WTC11 (cell line): ENCODE data around the gene TEN1. TPM values are rescaled to one million over a fixed set of nuclear protein-coding genes. Genes with fewer than 3 reads are reported as not detected.

ENCODE experiments used
- ATAC-seq: fragments of 200-7000 bp; cut with Tn5 transposase; 2 replicates; pipeline ENCODE4 v1.10.0; 2021; ENCODE audit warnings: mild to moderate bottlenecking, moderate library complexity
- CTCF ChIA-PET: fragments of 300-600 bp; sonication (Branson Sonifier 250); formaldehyde crosslinking; loops from one replicate; lab custom pipeline; 2021; ENCODE audit warnings: antibody characterized with exemption; lab: Charles Lee
- POLR2A ChIA-PET: fragments of 350-600 bp; sonication (Branson Sonifier 250); formaldehyde crosslinking; loops from one replicate; lab custom pipeline; 2021; ENCODE audit warnings: antibody characterized with exemption; lab: Charles Lee
- DNase-seq: peaks from one replicate; pipeline ENCODE4 v3.0.0; 2021; ENCODE audit warnings: low spot score
- H3K27ac Mint-ChIP-seq: 2 replicates; pipeline ENCODE4 v1.8.0; 2021; ENCODE audit warnings: mixed read lengths
- H3K27me3 Mint-ChIP-seq: 2 replicates; pipeline ENCODE4 v1.8.0; 2021; ENCODE audit warnings: low read depth, mild to moderate bottlenecking, moderate library complexity, mixed read lengths
- H3K36me3 Mint-ChIP-seq: 2 replicates; pipeline ENCODE4 v1.8.0; 2021; ENCODE audit warnings: mixed read lengths
- H3K4me1 Mint-ChIP-seq: 2 replicates; pipeline ENCODE4 v1.8.0; 2022; ENCODE audit warnings: mixed read lengths
- H3K4me3 Mint-ChIP-seq: 2 replicates; pipeline ENCODE4 v1.8.0; 2021; ENCODE audit warnings: mild to moderate bottlenecking, moderate library complexity, mixed read lengths
- H3K9me3 Mint-ChIP-seq: 2 replicates; pipeline ENCODE4 v1.8.0; 2021; ENCODE audit warnings: mixed read lengths
- CBFB ChIP-seq: sonication (generic); formaldehyde crosslinking; IDR thresholded peaks from 2 replicates; pipeline ENCODE4 v1.8.1; 2022; ENCODE audit warnings: mild to moderate bottlenecking, low read depth, missing genetic modification reagents
- E2F5 ChIP-seq: sonication (generic); formaldehyde crosslinking; IDR thresholded peaks from 2 replicates; pipeline ENCODE4 v1.8.1; 2022; ENCODE audit warnings: mild to moderate bottlenecking, moderate library complexity, missing genetic modification reagents
- ELF4 ChIP-seq: sonication (generic); formaldehyde crosslinking; IDR thresholded peaks from 2 replicates; pipeline ENCODE4 v1.8.1; 2022; ENCODE audit warnings: low read depth, mild to moderate bottlenecking, moderate library complexity, missing genetic modification reagents
- ESRRA ChIP-seq: sonication (generic); formaldehyde crosslinking; IDR thresholded peaks from 2 replicates; pipeline ENCODE4 v1.8.1; 2022; ENCODE audit warnings: mild to moderate bottlenecking, missing genetic modification reagents, borderline replicate concordance
- ETV6 ChIP-seq: sonication (generic); formaldehyde crosslinking; IDR thresholded peaks from 2 replicates; pipeline ENCODE4 v1.8.1; 2022; ENCODE audit warnings: mild to moderate bottlenecking, missing genetic modification reagents
- FOXJ3 ChIP-seq: sonication (generic); formaldehyde crosslinking; IDR thresholded peaks from 2 replicates; pipeline ENCODE4 v1.9.0; 2021; ENCODE audit warnings: missing genetic modification reagents, mild to moderate bottlenecking, borderline replicate concordance
- FOXP1 ChIP-seq: sonication (generic); formaldehyde crosslinking; IDR thresholded peaks from 2 replicates; pipeline ENCODE4 v1.8.0; 2022; ENCODE audit warnings: missing genetic modification reagents, mild to moderate bottlenecking, moderate library complexity, borderline replicate concordance
- GRHL2 ChIP-seq: fragments of 250-450 bp; sonication (Bioruptor Pico); IDR thresholded peaks from 2 replicates; pipeline ENCODE4 v1.8.0; 2022; ENCODE audit warnings: mild to moderate bottlenecking, moderate library complexity; ENCODE audit not compliant: insufficient replicate concordance, severe bottlenecking
- GTF2I ChIP-seq: fragments of 250-450 bp; sonication (Bioruptor Pico); conservative IDR thresholded peaks from 2 replicates; pipeline ENCODE4 v1.4.0; 2021; ENCODE audit warnings: mild to moderate bottlenecking
- HMGA2 ChIP-seq: fragments of 250-450 bp; sonication (Bioruptor Pico); IDR thresholded peaks from 2 replicates; pipeline ENCODE4 v1.4.0; 2021; ENCODE audit warnings: mild to moderate bottlenecking, moderate library complexity
- HMGXB4 ChIP-seq: sonication (generic); formaldehyde crosslinking; IDR thresholded peaks from 2 replicates; pipeline ENCODE4 v1.8.1; 2023; ENCODE audit warnings: mild to moderate bottlenecking, moderate library complexity, missing genetic modification reagents
- JAZF1 ChIP-seq: fragments of 250-450 bp; sonication (Bioruptor Pico); IDR thresholded peaks from 2 replicates; pipeline ENCODE4 v1.9.0; 2021; ENCODE audit warnings: moderate library complexity, mild to moderate bottlenecking, inconsistent platforms
- JUN ChIP-seq: sonication (generic); formaldehyde crosslinking; IDR thresholded peaks from 2 replicates; pipeline ENCODE4 v1.8.0; 2023; ENCODE audit warnings: mild to moderate bottlenecking, missing genetic modification reagents
- MAX ChIP-seq: sonication (generic); formaldehyde crosslinking; IDR thresholded peaks from 2 replicates; pipeline ENCODE4 v1.8.0; 2022; ENCODE audit warnings: mild to moderate bottlenecking, missing genetic modification reagents
- MYBL2 ChIP-seq: sonication (generic); formaldehyde crosslinking; IDR thresholded peaks from 2 replicates; pipeline ENCODE4 v1.8.1; 2023; ENCODE audit warnings: mild to moderate bottlenecking, moderate library complexity, missing genetic modification reagents
- NR3C1 ChIP-seq: sonication (generic); formaldehyde crosslinking; conservative IDR thresholded peaks from 2 replicates; pipeline ENCODE4 v1.8.1; 2023; ENCODE audit warnings: low read depth, mild to moderate bottlenecking, missing genetic modification reagents
- RORB ChIP-seq: fragments of 250-450 bp; sonication (Bioruptor Pico); IDR thresholded peaks from 2 replicates; pipeline ENCODE4 v1.9.0; 2021; ENCODE audit warnings: mild to moderate bottlenecking
- TEAD1 ChIP-seq: sonication (generic); formaldehyde crosslinking; IDR thresholded peaks from 2 replicates; pipeline ENCODE4 v1.8.0; 2022; ENCODE audit warnings: mild to moderate bottlenecking, missing genetic modification reagents
- TEAD4 ChIP-seq: sonication (generic); formaldehyde crosslinking; IDR thresholded peaks from 2 replicates; pipeline ENCODE4 v1.8.0; 2022; ENCODE audit warnings: mild to moderate bottlenecking, missing genetic modification reagents
- ZNF232 ChIP-seq: sonication (generic); formaldehyde crosslinking; IDR thresholded peaks from 2 replicates; pipeline ENCODE4 v1.8.0; 2022; ENCODE audit warnings: mild to moderate bottlenecking, missing genetic modification reagents
- ZNF317 ChIP-seq: sonication (generic); formaldehyde crosslinking; IDR thresholded peaks from 2 replicates; pipeline ENCODE4 v1.8.1; 2023; ENCODE audit warnings: low read depth, mild to moderate bottlenecking, moderate library complexity, missing genetic modification reagents, borderline replicate concordance
- ZNF671 ChIP-seq: fragments of 250-450 bp; sonication (Bioruptor Pico); IDR thresholded peaks from 2 replicates; pipeline ENCODE4 v1.8.0; 2021; ENCODE audit warnings: mild to moderate bottlenecking
- total RNA-seq: library from RNA; stranded (reverse); gene quantifications from 3 replicates; pipeline ENCODE4 v1.2.3, GENCODE V29; 2021
- TF ChIP-seq, protein P1 (sequence below): sonication (generic); formaldehyde crosslinking; IDR thresholded peaks from 2 replicates; pipeline ENCODE4 v1.8.0; 2022; ENCODE audit warnings: missing genetic modification reagents

TEN1 gene
- total RNA-seq, 1 experiment from 2014 or later = 15.6 TPM

DNA sequence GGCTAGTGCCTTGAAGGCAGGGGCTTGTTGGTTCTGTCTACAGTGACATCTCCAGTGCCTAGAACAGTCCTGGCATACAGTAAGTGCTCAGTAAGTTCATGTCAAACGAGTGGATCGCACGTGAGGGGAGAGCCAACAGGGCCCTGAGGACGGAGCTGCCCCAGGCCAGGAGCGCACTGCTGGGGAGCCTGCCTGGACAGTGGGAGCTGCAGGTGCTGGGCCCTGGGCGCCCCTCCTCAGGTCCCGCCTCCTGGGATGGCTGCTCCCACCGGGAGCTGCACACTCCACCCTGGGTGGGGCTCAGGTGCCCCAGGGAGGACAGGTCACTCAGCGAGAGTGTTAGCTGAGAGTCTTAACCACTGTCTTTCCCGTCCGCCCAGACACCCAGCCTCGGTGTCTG is 46.3 kb downstream of the TEN1 start:
- Mint-ChIP-seq H3K4me1 (peaks cover 20% of the 10 kb centered on the region), H3K9me3 (no peaks in the 10 kb centered on the region), H3K36me3 (no peaks in the 10 kb centered on the region), H3K4me3 (no peak overlapping the region), H3K27me3 (no peaks in the 10 kb centered on the region), H3K27ac (no peak overlapping the region)
- no peak for DNase-seq
- TF ChIP-seq CBFB (CRISPR knock-in tag) (no peak), ESRRA (no peak), JUN (no peak), ZNF232 (no peak), JAZF1 (CRISPR knock-in tag) (no peak)
- ATAC-seq = no peak
- ChIA-PET CTCF (interaction anchor here (1.2 to 1.4 kb wide), 2 partner anchors 11 to 25 kb away, joined by 4 to 11 read pairs; partner anchors contain the start of gene CDK3), POLR2A (no interaction called here)

- Mint-ChIP-seq H3K9me3 (no peaks in the 10 kb centered on the region), H3K36me3 (no peaks in the 10 kb centered on the region), H3K4me1 (peaks cover 20% of the 10 kb centered on the region), H3K27ac (no peak overlapping the region), H3K4me3 (no peak overlapping the region), H3K27me3 (no peaks in the 10 kb centered on the region)
- CTCF ChIA-PET = interaction anchor here (0.6 to 1.4 kb wide), 4 partner anchors 12 to 165 kb away, joined by 3 to 11 read pairs (median 4); no protein-coding TSS in a partner anchor
- TF ChIP-seq, protein P1, sequence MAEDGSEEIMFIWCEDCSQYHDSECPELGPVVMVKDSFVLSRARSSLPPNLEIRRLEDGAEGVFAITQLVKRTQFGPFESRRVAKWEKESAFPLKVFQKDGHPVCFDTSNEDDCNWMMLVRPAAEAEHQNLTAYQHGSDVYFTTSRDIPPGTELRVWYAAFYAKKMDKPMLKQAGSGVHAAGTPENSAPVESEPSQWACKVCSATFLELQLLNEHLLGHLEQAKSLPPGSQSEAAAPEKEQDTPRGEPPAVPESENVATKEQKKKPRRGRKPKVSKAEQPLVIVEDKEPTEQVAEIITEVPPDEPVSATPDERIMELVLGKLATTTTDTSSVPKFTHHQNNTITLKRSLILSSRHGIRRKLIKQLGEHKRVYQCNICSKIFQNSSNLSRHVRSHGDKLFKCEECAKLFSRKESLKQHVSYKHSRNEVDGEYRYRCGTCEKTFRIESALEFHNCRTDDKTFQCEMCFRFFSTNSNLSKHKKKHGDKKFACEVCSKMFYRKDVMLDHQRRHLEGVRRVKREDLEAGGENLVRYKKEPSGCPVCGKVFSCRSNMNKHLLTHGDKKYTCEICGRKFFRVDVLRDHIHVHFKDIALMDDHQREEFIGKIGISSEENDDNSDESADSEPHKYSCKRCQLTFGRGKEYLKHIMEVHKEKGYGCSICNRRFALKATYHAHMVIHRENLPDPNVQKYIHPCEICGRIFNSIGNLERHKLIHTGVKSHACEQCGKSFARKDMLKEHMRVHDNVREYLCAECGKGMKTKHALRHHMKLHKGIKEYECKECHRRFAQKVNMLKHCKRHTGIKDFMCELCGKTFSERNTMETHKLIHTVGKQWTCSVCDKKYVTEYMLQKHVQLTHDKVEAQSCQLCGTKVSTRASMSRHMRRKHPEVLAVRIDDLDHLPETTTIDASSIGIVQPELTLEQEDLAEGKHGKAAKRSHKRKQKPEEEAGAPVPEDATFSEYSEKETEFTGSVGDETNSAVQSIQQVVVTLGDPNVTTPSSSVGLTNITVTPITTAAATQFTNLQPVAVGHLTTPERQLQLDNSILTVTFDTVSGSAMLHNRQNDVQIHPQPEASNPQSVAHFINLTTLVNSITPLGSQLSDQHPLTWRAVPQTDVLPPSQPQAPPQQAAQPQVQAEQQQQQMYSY (CRISPR knock-in tag) = no peak
- no peak for TF ChIP-seq HMGXB4 (CRISPR knock-in tag)
- TF ChIP-seq TEAD1 (CRISPR knock-in tag) = no peak
- TF ChIP-seq GTF2I (CRISPR knock-in tag) = no peak
- TF ChIP-seq ELF4 = no peak
- no peak for TF ChIP-seq FOXP1 (CRISPR knock-in tag)
- no peak for TF ChIP-seq ZNF671 (CRISPR knock-in tag)
- no peak for TF ChIP-seq RORB (CRISPR knock-in tag)
- no peak for TF ChIP-seq FOXJ3 (CRISPR knock-in tag)
- TF ChIP-seq NR3C1 (CRISPR knock-in tag) = no peak
- no peak for TF ChIP-seq ZNF317 (CRISPR knock-in tag)
- no peak for TF ChIP-seq E2F5
- TF ChIP-seq MYBL2 (CRISPR knock-in tag) = no peak
- no peak for TF ChIP-seq ETV6 (CRISPR knock-in tag)
- TF ChIP-seq HMGA2 (CRISPR knock-in tag) = no peak
- TF ChIP-seq TEAD4 (CRISPR knock-in tag) = no peak
- no peak for TF ChIP-seq MAX (CRISPR knock-in tag)
- no peak for TF ChIP-seq GRHL2 (CRISPR knock-in tag)
- TF ChIP-seq ESRRA = no peak
- DNase-seq = no peak
- no peak for ATAC-seq
- POLR2A ChIA-PET = no interaction called here
These were observed 47.7 kb downstream of the TEN1 start for GRCh38 chr17:76026714-76027158.
